Erythroblast (primary cell): ENCODE results near the gene SLC8A3.
"Not testable (repeated sequence)": the region's sequence is repeated elsewhere in the genome, so short reads cannot be mapped to it uniquely, and the experiment has no call there.

Source experiments
- DNase-seq, 2 experiments: peaks; one replicate each; lab custom pipeline; 2025; lab: John Stamatoyannopoulos, UW
- GATA1 ChIP-seq: IDR thresholded peaks from 2 replicates; pipeline ENCODE4 v1.6.1; 2011; ENCODE audit warnings: low read depth, mild to moderate bottlenecking, control low read depth, low read length, moderate library complexity
- POLR2A ChIP-seq: IDR thresholded peaks from 2 replicates; pipeline ENCODE4 v1.6.1; 2011; ENCODE audit warnings: mild to moderate bottlenecking, low read length

Gene SLC8A3

DNA sequence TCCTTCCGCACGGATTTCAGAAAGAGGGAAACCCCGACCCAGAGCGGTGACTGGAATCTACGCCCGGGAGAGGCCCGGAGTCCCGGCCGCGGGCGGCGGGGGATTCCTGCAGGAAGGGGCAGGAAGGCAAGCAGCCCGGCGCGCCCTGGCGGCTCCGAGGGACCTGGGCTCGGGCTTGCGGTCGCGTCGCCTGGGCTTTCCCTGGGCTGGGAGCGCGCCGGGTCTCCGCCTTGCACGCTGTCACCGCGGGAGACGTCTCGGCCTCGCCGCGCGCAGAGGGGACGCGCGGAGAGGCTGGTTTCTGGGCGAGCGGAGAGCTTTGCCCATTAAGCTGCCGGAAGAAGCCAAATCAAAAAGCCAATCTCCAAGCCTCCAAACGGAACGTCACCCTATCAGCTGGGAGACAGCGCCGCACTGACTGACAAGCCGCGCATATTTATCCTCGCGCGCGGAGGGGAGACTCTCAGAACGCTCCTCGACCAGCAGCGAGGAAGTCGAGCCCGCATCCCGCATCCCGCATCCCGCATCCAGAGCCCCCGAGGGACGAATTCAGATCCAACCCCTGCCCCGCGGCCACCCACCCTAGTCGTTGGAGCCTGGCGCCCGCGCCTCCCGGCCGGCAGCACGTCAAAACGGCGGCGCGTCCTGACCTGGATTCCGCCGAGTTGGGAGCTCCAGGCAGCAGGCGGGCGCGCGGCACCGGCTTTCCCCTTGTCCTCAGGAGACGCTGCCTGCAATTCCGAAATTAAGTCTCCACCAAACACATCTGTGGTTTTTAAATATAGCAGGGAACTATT is at the start of gene SLC8A3:
Gene SLC8A3, minus strand, starts transcription at position 293 of the 797 bp plus-strand sequence. CDS start 20,529 bp downstream, outside the sequence.
- TF ChIP-seq GATA1 = no peak
- no peak for TF ChIP-seq POLR2A
- peak; percentile 50 to 61 for DNase-seq

GRCh38 chr14:70237710-70238109 is 49.0 kb upstream of the SLC8A3 start:
- TF ChIP-seq POLR2A (peak; percentile 37), GATA1 (peak; percentile 96)
- peak; percentile 95 to 99 for DNase-seq

GRCh38 chr14:70234066-70234950 is 45.6 kb upstream of the SLC8A3 start:
- no peak for TF ChIP-seq POLR2A
- no peak for TF ChIP-seq GATA1
- no peak for DNase-seq

DNA sequence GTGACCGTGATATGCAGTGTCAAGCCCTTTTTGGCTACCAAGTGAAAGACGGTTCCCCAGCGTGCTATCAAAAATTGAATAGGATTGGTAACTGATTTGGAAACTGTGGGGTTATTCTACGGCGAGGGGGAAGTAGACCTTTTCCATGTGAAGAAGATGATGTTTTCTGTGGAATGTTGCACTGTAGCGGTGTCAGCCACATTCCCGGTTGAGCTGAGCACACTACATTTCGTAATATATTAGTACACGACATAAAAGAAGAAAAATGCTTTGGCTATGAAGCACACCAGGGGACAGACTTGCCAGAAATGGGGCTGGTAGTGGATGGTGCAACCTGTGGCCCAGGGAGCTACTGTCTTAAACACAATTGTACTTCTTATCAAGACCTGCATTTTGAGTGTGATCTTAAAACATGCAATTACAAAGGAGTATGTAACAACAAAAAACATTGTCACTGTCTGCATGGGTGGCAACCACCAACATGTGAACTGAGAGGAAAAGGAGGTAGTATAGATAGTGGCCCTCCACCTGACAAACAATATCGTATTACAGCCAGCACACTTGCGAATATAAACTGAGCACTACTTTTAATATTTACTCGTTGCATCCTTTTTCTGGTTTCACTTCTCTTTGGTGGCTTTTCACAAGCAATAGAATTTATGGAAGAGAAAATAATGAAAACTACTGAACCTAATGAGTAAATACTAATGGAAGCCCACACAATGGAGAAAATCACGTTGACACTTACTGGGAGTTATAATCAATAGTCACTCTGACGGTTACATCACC is 43.2 kb upstream of the SLC8A3 start:
- not testable (repeated sequence) for DNase-seq

DNA sequence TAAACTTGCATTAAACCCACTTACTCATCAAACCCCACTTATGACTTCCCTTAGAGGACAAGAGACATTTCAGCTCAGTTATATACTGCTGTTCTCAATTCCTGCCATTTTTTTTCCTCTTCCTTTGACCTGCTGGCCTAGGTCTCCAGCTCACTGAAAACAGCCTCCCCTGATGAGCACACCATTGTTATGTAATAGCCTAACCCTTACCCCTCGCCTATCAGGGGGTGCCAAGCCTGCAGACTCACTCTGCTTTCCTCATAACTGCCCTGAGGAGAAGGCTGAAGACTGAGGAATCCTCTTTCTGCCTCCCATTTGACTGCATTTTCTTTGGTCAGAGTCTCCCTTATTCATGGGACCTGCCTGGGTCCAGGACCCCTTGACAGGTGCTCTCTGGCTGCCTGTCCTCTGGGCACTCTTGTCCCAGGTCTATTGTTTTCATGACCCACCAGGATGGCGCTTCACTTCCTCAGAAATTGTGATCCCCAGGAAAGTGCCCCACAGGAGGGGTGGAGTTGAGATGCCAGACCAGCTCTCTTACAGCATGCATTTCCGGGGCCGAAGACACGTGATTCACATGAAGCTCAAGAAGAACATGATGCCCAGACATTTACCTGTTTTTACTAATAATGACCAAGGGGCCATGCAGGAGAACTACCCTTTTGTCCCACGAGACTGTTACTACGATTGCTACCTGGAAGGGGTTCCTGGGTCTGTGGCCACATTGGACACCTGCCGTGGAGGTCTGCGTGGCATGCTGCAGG is 41.3 kb upstream of the SLC8A3 start:
- DNase-seq = not testable (repeated sequence)

DNA sequence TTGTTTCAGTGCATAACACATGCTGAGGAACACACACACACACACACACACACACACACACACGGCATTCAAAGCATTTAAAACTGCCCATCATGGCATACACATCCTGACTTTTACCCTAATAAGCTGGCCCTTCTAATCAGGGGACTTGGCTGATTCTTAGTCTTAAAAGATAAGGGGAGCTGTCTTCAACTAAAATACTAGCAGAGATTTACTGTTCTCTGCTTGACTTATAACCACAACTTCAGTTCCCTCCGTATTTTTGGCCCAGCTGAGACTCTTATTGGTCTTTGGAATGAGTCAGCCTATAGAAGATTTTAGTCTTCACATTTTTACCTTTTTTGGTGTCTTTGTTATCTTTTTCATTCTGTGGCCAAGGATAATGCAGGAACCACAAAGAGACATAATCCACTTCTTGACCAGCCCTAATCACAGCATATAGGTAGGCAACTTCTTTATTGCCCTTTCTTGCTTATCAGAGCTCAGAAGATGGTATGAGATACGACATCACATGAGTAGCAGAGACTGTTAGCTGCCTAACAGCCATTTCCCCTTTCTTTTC is 25.1 kb upstream of the SLC8A3 start:
- no peak for DNase-seq
- TF ChIP-seq GATA1 = no peak
- TF ChIP-seq POLR2A = no peak

GRCh38 chr14:70212752-70213151 is 24.0 kb upstream of the SLC8A3 start:
- no peak for TF ChIP-seq GATA1
- no peak for TF ChIP-seq POLR2A
- DNase-seq = no peak

DNA sequence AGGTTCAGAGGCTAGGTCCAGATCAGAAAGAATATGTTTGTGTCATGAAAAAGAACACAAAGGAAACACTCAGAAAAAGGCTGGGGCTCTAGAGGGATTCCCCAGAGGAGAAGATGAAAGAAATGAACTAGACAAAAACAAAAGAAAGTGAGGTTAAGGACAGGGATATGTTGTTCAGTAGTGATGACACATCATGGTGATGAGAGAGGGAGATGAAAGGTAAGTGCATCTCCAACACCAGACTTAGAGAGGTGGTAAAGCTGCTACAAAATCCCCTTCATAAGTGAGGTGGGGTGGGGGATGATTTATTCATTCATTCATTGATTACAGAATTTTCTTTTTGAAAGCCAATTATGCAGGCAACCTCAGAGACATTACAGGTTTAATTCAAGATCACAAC is 19.6 kb upstream of the SLC8A3 start:
- DNase-seq = no peak
- TF ChIP-seq GATA1 (no peak), POLR2A (no peak)

GRCh38 chr14:70203686-70204085 is 14.9 kb upstream of the SLC8A3 start:
- DNase-seq = no peak
- TF ChIP-seq POLR2A (no peak), GATA1 (no peak)

- no peak for DNase-seq
- TF ChIP-seq POLR2A = no peak
- no peak for TF ChIP-seq GATA1
Observed at GRCh38 chr14:70201994-70202393, 13.2 kb upstream of the SLC8A3 start.

GRCh38 chr14:70193396-70193795 is 4.6 kb upstream of the SLC8A3 start:
- DNase-seq = no peak
- TF ChIP-seq POLR2A (no peak), GATA1 (no peak)

GRCh38 chr14:70192915-70193314 is 4.2 kb upstream of the SLC8A3 start:
- peak; percentile 32 to 36 for DNase-seq
- TF ChIP-seq POLR2A = no peak
- no peak for TF ChIP-seq GATA1

DNA sequence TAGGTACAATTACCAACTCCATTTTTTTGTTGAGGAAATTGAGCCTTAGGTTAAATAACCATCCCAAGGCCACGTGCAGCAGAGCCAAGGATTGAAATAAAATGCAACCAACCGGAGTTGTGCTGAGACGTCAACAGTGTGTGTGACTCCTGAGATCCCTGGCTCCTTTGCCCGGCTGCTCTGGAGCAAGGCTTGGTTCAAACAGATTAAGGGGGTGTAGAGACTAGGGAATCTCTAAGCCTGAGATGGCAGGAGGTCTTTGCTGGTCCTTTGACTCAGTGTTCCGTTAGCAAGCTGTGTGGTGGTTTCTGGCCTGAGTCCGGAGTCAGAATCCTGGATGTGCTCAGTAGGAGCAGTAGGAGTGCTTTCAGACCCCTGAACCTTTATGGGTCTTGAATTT is 1.4 kb upstream of the SLC8A3 start:
- no peak for DNase-seq
- TF ChIP-seq POLR2A (no peak), GATA1 (no peak)
